GM18951 (cell line): ENCODE data around the gene SLCO2B1.

Experiments used
- POLR2A ChIP-seq: IDR thresholded peaks from 4 replicates; pipeline ENCODE4 v1.6.1; 2011; ENCODE audit warnings: mild to moderate bottlenecking; ENCODE audit not compliant: insufficient read length, insufficient read depth; ENCODE audit errors: extremely low read depth
- in situ Hi-C: fragments of 300-500 bp; cut with MboI; formaldehyde crosslinking; loops from one replicate; pipeline ENCODE4 v1.12.0; 2022; ENCODE audit warnings: low sequenced_read_pairs, mixed read lengths, inconsistent platforms; ENCODE audit not compliant: unreplicated experiment

Gene SLCO2B1

DNA sequence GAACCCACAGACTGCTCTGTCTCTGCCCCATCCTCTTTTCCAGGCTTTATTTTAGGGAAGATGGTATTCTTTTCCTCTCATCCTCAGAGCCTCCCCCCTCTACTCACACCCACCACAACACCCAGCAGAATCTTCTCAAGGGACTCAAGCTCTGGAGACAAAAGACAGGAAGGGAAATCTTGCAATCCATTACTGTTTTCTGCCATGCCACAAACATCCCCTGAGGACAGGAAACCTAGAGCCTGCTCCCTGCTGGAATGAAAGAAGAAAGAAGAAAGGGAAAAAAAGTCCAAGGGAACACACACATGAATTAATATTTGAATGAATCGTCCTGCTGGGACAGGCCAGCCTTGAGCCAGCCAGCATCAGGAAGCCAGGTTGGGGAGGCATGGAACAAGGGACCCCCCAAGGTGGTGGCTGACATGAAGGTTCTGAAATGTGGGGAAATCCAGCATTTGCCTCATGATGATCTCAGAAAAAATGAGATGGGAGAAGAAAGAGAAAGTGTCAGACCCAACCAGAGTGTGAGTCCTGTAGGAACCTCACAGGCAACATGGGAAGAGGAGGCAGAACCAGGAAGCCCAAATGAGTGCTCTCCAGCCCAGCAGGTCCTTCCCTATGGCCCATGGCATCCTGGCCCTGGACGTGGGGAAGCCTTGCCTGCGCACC, 34.0 kb downstream of the SLCO2B1 start:
- no peak for TF ChIP-seq POLR2A

DNA sequence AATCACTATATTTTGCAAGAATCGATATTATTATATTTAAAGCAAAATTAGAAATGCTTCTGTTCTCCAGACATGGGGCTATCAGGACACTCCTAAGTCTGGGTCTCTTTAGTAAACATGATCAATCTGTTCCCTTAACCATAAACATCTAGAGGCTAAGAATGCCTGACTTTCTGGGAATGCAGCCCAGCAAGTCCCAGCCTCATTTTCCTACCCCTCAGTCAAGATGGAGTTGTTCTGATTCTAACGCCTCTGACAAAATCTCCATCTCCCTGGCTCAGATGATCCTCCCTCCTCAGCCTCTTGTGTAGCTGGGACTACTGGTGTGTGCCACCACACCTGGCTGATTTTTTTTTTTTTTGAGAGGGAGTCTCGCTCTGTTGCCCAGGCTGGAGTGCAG, 35.0 kb downstream of the SLCO2B1 start:
- in situ Hi-C loops: no loop called here
- no peak for TF ChIP-seq POLR2A

More for the DNA sequence above, 34.0 kb downstream of the SLCO2B1 start:
- in situ Hi-C loops: no loop called here

DNA sequence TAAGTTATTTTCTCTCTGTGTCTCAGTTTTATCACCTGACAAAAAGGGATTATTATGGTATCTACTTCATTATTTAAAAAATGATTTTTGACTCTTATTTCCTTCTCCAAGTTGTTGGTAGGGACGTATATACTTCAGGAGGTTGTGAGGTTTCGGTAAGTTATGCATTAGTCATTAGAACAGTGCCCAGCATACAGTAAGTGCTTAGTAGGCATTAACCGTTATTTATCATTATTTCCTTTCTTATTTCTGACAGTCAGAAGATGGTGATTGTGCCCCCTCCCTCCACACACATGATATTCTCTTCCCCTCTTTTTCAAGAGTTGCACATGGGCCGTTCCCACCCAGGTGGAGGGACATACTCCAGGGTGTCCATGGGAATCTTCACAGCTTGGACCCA, 36.1 kb downstream of the SLCO2B1 start:
- TF ChIP-seq POLR2A: no peak

DNA sequence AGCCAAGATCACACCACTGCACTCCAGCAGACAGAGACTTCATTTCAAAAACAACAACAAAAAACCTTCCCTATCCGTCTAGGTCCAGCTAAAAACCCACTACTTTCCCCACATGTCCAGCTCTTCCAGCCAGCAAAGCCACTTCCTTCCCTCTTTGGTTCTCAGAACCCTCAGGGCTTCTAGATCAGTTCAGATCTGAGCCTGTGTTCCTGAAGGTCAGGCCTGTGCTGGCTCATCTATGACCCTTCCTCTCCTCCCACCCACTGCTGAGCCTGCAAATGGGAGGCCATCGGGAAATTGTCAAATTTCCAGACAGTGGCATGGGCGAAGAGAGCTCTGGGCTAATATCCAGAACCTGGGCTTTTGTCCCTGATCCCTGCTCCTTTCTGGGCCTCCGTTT, 37.8 kb downstream of the SLCO2B1 start:
- in situ Hi-C loops: no loop called here
- TF ChIP-seq POLR2A: no peak

More for the DNA sequence above, 36.1 kb downstream of the SLCO2B1 start:
- in situ Hi-C loops: no loop called here

DNA sequence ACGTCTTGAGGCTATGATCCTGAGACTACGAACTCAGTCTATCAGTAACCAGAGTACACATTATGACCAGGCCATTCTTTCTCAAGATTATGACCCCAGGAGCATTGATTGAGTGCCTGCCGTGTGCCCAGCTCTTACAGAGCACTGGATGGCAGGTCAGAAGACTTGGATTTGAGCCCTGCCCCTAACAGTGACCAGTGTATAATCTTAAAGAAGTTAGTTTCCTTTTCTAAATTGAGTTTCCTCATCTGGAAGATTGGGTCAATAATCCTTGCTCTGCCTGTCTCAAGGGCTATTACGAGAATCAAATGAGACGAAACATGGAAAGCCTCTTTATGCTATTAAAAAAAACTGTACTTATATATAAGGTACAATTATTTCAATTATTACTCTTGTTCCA, 38.2 kb downstream of the SLCO2B1 start:
- no peak for TF ChIP-seq POLR2A
- in situ Hi-C loops: no loop called here

DNA sequence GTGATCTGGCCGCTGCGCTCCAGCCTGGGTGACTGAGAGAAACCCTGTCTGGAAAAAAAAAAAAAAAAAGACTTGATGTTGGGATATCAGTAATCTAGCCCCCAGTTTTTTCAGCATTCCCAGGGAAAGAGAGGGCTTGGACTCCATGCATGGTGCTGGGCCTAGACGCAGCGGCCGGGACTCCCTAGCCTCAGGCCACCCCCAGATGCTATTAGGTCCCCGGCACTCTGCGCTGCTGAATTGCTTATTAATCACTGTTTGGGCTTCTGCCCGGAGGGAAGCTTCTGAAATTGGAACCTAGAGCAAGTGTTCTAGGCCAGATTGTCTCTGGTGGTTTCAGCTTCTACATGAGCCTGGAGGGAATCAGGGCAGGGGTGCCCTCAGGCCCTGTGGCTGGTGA, 39.0 kb downstream of the SLCO2B1 start:
- in situ Hi-C loops: no loop called here
- TF ChIP-seq POLR2A: no peak

DNA sequence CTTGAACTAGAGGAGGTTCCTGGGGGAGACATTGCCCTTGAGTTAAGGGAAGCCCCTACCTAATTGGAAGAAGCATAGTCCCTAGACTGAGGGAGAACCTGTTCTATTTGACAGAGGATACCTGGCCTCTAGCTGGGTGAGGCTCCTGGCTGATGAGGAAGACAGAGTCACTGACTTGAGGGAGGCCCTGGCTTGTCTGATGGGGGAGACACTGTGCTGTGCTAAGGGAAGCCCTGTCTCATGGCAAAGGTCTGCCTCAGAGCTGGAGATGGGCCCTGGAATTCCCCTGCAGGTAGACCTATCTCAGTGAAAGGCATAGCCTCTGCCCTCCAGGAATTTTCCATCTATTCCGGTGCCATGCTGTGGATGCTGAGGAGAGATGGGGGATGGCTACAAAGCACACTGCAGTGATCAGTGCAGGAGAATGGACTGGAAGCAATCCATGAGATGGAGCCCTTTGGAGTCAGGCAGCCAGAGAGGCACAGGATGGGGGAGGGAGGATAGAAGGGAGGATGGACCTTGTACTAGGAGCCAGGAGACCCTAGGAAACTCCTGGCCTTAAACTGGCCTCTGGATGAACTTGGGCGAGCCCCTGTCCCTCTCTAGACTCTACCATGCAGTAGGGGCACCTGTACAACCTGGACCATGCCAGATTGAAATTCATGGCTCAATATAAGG, 39.9 kb downstream of the SLCO2B1 start:
- in situ Hi-C loops: no loop called here
- TF ChIP-seq POLR2A: no peak

DNA sequence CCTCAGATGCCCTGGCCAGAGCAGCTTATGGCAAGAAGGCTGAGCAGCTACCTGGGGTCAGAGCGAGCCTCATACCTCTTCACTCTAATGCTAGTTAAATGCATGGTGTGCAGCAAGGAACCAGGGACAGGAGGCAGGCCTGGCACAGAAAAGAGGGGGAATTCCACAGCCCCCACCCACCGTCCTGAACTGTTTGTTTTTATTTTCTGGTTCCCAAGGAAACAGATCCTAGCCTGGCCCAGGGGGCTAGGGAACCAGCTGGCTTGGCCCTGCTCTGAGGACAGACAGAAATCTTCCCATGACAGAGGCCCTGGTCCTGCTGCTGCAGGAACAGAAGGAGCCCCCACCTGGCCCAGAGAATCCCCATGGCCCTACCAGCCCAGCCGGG, 40.4 kb downstream of the SLCO2B1 start:
- in situ Hi-C loops: no loop called here
- TF ChIP-seq POLR2A: no peak

DNA sequence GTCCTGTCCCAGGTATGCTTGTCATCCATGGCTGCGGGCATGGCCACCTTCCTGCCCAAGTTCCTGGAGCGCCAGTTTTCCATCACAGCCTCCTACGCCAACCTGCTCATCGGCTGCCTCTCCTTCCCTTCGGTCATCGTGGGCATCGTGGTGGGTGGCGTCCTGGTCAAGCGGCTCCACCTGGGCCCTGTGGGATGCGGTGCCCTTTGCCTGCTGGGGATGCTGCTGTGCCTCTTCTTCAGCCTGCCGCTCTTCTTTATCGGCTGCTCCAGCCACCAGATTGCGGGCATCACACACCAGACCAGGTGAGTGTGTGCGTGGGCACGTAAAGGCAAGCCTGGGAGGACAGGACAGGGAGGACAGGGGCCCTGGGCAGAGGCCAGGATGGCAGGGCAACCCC, 42.4 kb downstream of the SLCO2B1 start:
- no peak for TF ChIP-seq POLR2A
- in situ Hi-C loops: no loop called here

DNA sequence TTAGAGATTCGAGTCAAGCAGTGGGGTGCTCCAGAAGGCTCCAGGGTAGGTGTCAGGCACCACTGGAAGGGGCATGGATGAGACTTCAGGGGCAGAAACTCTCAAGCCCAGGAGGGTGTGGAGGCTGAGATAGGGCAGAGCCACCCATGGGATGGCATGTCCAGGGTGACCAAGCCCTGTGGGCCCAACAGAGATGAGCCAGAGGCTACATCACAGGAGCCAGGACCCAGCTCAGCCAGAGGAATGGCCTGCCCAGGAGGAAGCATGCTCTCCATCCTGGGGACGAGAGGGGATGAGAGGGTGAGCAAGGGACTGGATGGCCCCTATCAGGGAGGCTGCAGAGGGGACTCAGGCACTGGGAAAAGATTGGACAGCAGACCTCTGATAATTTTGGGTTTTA, 42.8 kb downstream of the SLCO2B1 start:
- no peak for TF ChIP-seq POLR2A
- in situ Hi-C loops: no loop called here

DNA sequence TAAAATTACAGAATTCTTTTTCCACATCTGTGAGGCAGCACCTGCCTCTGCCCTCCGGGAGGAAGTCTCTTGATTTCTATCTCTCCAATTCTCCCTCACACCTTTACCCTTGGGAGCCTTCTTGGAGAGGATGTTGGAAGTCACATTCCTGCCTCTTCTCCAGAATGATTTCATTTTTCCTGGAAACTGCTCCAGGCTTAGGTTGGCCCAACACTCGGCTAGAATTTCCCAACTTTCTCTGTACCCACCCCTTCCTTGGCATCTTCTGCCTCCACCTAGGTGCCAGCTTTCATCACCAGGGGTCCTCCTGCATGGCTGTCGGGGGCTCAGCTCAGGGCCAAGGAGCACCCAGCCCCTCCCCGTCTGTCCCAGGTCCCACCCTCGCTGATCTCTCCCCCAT, 43.2 kb downstream of the SLCO2B1 start:
- in situ Hi-C loops: no loop called here
- TF ChIP-seq POLR2A: no peak

DNA sequence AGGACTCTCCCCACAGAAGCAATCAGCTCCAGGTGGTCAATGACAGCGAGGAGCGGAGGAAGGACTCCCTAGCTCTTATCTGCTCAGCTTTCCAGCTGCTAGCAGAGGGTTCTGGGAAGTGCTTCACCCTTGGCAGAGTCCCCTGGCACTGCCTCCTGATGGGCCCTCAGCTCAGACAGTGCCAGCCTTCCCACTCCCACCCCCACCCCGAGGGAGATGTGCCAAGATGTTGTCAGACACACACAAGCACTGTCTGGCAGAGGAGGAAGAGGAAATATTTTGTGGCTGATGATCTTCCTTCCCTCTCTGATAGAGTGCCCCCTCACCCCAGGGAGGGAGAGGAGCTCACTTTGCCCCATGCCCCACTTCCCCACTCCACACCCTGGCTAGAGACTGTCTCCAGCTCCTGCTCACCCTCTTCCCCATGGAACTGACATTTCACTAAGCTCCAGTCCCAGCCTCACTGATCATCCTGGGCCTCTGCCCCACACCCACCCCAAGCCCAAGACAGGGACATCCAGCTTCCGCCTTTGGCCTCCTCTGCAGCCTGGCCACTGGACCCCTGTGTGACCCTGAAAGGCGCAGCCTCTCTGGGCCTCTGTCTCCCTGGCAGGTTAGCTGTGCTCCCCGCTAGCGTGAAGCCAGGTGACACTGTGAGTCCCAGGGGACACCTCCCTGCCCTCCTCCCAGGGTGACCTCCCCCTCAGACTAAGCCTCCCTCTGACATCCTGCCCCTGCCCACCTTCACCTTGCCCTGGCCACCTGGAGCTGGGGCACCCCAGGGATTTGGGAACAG, 44.5 kb downstream of the SLCO2B1 start:
- in situ Hi-C loops: no loop called here
- TF ChIP-seq POLR2A: no peak

DNA sequence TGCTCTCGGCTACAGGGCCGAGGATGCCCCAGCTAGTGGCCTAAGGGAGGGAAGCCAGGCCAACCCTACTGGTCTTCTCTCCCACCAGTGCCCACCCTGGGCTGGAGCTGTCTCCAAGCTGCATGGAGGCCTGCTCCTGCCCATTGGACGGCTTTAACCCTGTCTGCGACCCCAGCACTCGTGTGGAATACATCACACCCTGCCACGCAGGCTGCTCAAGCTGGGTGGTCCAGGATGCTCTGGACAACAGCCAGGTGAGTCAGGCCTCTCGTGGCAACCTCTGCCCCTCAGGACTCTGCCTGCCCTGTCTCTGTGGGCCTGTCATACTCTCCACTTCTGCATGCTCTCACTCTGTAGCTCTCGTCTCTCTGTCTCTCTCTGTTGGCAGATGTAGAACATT, 45.5 kb downstream of the SLCO2B1 start:
- in situ Hi-C loops: no loop called here
- TF ChIP-seq POLR2A: no peak
